Stimulated activated CD4-positive, alpha-beta T cell treated with anti-CD3 and anti-CD28 coated beads, Interleukin-1b, Interleukin-23, amount 100 ng/mL, for 1 hour (primary cell): ENCODE measurements around the gene USP8.

Experiments
- DNase-seq, 2 donors: peaks; one replicate each; pipeline ENCODE4 v3.0.0-alpha.2; 2020; ENCODE audit warnings: low read depth in 2 of 2

The USP8 gene

GRCh38 chr15:50543556-50543955, 119.4 kb downstream of the USP8 start:
- no peak for DNase-seq

- DNase-seq = no peak
These were observed 120.2 kb downstream of the USP8 start for GRCh38 chr15:50544368-50544767.

GRCh38 chr15:50546566-50546965, 122.4 kb downstream of the USP8 start, which contains the start of gene USP50:
Gene USP50, minus strand, starts transcription at chr15:50546666. Its CDS starts 141 bp downstream, at chr15:50546525.
- no peak for DNase-seq

- no peak for DNase-seq
These were observed 125.1 kb downstream of the USP8 start for GRCh38 chr15:50549326-50549725.

- no peak for DNase-seq
These were observed 128.0 kb downstream of the USP8 start for GRCh38 chr15:50552238-50552637.

GRCh38 chr15:50556642-50557371, 132.6 kb downstream of the USP8 start:
- no peak for DNase-seq

- no peak for DNase-seq
These were observed 133.8 kb downstream of the USP8 start for GRCh38 chr15:50558012-50558411.

GRCh38 chr15:50562735-50563640, 138.8 kb downstream of the USP8 start:
- no peak for DNase-seq

GRCh38 chr15:50563756-50564155, 139.6 kb downstream of the USP8 start:
- DNase-seq = no peak
